Bronchial epithelial cell (primary cell): Measurements from ENCODE around the gene CHRNA9. TPM values are rescaled to one million over a fixed set of nuclear protein-coding genes. Genes with fewer than 3 reads are reported as not detected.
A peak's percentile ranks its signal among the peaks of the same experiment; 100 is the strongest.

Experiments used
- DNase-seq: peaks from one replicate; pipeline ENCODE4 v3.0.0-alpha.2; 2010; ENCODE audit warnings: low read depth
- FAIRE-seq: peaks from 2 replicates; lab custom pipeline; 2011; peaks lifted over from hg19 to GRCh38; lab: Jason Lieb, UNC
- H3K27me3 ChIP-seq: 2 replicates; pipeline ENCODE4 v1.5.1; 2011; ENCODE audit warnings: low read length; ENCODE audit not compliant: control insufficient read depth, insufficient read depth
- H3K36me3 ChIP-seq: 2 replicates; pipeline ENCODE4 v1.5.1; 2011; ENCODE audit warnings: low read length; ENCODE audit not compliant: control insufficient read depth, insufficient read depth
- H3K4me3 ChIP-seq: 2 replicates; pipeline ENCODE4 v1.5.1; 2011; ENCODE audit warnings: mild to moderate bottlenecking, low read depth, low read length, control low read depth
- CTCF ChIP-seq: IDR thresholded peaks from 2 replicates; pipeline ENCODE4 v1.5.1; 2011; ENCODE audit warnings: mild to moderate bottlenecking, moderate library complexity, low read length, control low read depth, inconsistent platforms; ENCODE audit not compliant: insufficient read depth, severe bottlenecking
- total RNA-seq: library from RNA; depleted of rRNA; stranded (reverse); fragments of >200 nt; gene quantifications from 2 replicates; pipeline ENCODE4 v1.2.1, GENCODE V29; 2014

The CHRNA9 gene
- total RNA-seq, 1 donor from 2014 or later, result 0.26 TPM

GRCh38 chr4:40395166-40395900 lies 60.2 kb downstream of the CHRNA9 start:
- H3K36me3 ChIP-seq, result no peaks in the 10 kb centered on the region
- DNase-seq, result no peak
- TF ChIP-seq CTCF, result no peak
- no peak for FAIRE-seq
- no peak overlapping the region for H3K4me3 ChIP-seq
- no peaks in the 10 kb centered on the region for H3K27me3 ChIP-seq

GRCh38 chr4:40395908-40396793 lies 61.0 kb downstream of the CHRNA9 start:
- no peak for TF ChIP-seq CTCF
- peak; percentile 47 for FAIRE-seq
- peak; percentile 75 for DNase-seq

GRCh38 chr4:40399578-40399977 lies 64.4 kb downstream of the CHRNA9 start:
- no peak for TF ChIP-seq CTCF
- DNase-seq (no peak), FAIRE-seq (peak; percentile 43)
- H3K4me3 ChIP-seq, result no peak overlapping the region
- no peaks in the 10 kb centered on the region for H3K27me3 ChIP-seq
- no peaks in the 10 kb centered on the region for H3K36me3 ChIP-seq

More at GRCh38 chr4:40395908-40396793, 61.0 kb downstream of the CHRNA9 start:
- Histone ChIP-seq H3K4me3 (no peak overlapping the region), H3K27me3 (no peaks in the 10 kb centered on the region), H3K36me3 (no peaks in the 10 kb centered on the region)

GRCh38 chr4:40401096-40401495 lies 66.0 kb downstream of the CHRNA9 start:
- no peak for TF ChIP-seq CTCF
- Histone ChIP-seq H3K36me3 (no peaks in the 10 kb centered on the region), H3K27me3 (no peaks in the 10 kb centered on the region), H3K4me3 (no peak overlapping the region)
- FAIRE-seq (no peak), DNase-seq (no peak)

GRCh38 chr4:40401631-40402030 lies 66.5 kb downstream of the CHRNA9 start:
- Histone ChIP-seq H3K36me3 (no peaks in the 10 kb centered on the region), H3K4me3 (no peak overlapping the region), H3K27me3 (no peaks in the 10 kb centered on the region)
- no peak for TF ChIP-seq CTCF
- FAIRE-seq (no peak), DNase-seq (no peak)
